Limb (tissue), 2 donors: ENCODE results near the gene PARD3B.

Experiments
- DNase-seq, 2 donors: peaks; one replicate each; pipeline ENCODE4 v3.0.0-alpha.2; 2016; ENCODE audit errors: extremely low spot score in 2 of 2

The PARD3B gene

DNA sequence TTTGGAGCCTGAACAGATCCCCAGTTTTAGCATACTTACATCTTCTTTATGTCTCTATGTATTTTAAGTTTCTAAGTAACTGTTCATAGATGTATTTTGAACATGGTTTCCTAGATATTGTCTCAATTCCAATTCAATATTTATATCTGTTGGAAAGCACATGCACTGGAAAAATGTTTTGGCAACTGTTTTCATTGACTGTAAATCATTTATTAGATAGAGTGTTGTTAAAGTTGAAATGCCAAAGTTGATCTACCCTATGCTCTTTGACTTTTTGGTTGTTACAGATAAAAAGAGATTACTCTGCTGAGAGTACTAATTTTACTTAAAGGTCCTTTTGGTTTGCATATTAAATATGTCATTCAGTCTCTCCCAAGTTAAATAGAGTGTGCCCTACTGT, 792.0 kb downstream of the PARD3B start:
- DNase-seq, result peak in 1 of 2 donors; percentile 43

DNA sequence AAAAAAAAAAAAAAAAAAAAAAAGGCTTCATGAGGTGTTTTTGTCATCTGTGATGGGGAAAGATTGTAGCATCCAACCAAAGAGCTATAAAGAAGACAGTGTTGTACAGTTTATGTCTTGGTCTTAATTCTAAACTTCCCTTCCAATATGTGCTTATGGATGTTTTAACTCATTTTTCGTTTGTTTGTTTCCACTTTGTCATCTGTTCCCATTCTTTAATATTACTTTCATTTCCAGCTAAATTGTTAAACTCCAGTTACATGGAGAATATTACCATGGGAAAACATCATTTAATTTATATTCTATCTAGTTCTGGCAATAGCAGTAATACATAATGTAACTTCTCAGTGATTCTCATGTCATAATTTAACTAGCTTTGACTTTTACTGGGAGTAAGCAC, 792.9 kb downstream of the PARD3B start:
- DNase-seq, result no peak

- no peak for DNase-seq
Observed at GRCh38 chr2:205343103-205343502, 797.8 kb downstream of the PARD3B start.

GRCh38 chr2:205346649-205347048, 801.4 kb downstream of the PARD3B start:
- DNase-seq, result no peak

- no peak for DNase-seq
Observed at GRCh38 chr2:205347899-205348298, 802.6 kb downstream of the PARD3B start.

DNA sequence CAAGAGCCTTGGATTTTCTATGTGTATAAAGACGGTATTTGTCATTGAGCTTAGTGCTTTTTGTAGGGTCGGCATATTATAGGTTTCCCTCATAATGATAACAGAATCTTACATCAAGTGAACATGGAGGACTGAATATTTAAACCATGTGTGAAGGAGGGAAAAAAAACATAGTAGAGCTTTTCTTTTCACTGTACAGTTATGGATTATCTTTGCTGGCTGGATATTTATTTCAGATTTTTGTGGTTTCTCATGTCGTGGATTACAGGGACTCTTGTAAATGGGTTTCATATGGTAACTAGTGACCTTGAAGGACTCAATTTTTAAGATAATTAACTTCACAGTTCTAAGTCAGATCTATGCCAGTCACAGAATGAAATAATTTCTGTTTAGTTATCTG, 806.8 kb downstream of the PARD3B start:
- DNase-seq, result no peak

DNA sequence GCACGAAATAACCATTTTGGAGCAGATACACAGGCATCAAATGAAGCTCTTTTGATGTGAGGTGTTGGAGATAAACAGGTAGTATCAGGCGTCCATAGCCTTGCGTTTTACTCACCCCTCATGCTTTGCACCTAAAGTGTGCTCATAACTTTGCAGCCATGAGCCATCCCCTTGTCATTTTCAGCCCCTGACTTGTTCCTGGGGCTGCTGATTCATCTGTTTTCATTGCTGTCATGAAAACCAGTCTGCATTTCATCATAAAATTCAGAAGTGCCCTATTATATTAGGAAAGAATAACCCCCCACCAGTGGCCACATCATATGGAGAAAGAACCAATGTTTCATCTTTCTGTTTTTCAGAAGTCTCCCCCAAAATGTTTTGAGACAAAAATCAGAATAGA, 807.3 kb downstream of the PARD3B start:
- no peak for DNase-seq

DNA sequence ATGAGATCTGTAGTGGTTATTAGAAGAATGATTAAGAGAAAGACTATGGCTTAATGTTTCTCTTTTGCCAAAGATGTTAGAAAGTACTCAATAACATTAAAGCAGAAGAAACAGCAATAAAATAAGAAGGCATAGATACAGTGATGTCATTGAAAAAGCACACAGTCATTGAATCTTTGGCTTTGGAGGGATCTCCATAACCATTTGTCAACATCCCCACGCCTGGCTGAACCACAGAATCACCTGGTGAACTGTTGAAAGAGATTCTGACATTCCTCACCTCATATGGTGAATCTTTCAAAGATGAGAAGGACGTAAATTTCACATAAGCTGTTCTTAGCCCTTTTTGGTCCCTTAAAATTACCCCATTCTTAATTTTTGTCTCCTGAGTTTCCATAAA, 812.5 kb downstream of the PARD3B start:
- no peak for DNase-seq

DNA sequence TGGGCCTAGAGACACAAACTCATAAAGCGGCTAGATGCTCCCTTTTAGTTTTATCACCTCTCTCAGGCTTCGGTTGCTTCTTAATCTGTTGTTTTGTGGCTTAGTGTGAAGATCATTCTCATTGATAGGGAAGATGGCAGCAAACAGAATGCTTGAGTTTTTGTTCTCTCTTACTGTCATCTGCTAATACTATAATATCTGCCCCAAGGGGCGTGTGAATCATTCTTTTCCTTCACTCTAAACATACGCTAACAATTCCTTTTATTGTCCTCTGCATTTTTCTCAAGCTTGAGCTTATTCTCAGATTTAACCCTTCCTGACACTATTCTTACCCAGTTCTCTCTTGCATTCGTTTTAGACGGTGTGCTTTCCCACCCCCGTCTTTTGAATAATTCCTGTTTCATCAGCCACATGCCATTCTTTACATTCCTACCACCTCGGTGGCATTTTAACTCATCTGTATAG, 813.1 kb downstream of the PARD3B start:
- DNase-seq, result no peak

DNA sequence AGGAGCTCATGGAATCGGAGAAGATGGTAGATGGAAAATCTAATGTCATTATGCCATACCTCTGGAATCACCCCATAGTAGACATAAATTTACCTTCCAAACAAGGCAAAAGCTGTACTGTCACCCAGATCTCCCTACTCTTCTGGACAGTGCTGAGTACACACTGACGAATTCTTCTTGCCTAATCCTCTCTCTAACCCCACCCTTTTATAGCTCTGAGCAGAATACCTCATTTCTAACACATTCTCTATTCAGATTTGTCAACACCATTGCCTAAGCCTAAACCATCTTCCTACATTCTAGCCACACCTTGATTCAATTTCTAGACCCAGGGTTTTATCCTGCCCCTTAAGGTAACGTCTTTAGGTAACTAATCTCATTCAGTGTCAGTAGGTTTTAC, 816.0 kb downstream of the PARD3B start:
- DNase-seq, result no peak

DNA sequence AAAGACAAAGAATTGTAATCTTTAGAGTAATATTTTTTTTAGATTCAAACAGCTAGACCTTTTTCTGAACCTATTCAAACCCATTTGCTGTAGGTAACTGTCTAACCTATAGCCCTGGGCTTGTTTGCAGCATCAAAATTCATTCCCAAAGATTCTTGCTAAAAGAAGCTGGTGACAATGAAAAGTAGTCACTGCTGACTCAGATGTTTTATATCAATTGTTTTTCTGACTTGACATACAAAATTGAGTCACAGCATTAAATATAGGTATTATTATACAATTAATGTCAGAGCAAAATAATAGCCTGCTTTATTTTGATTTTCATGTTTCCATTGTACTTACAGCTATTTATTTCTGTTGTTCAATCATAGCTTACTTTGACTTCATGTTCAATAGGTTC, 816.7 kb downstream of the PARD3B start:
- no peak for DNase-seq

- DNase-seq, result no peak
Observed at GRCh38 chr2:205364261-205364660, 819.0 kb downstream of the PARD3B start.

DNA sequence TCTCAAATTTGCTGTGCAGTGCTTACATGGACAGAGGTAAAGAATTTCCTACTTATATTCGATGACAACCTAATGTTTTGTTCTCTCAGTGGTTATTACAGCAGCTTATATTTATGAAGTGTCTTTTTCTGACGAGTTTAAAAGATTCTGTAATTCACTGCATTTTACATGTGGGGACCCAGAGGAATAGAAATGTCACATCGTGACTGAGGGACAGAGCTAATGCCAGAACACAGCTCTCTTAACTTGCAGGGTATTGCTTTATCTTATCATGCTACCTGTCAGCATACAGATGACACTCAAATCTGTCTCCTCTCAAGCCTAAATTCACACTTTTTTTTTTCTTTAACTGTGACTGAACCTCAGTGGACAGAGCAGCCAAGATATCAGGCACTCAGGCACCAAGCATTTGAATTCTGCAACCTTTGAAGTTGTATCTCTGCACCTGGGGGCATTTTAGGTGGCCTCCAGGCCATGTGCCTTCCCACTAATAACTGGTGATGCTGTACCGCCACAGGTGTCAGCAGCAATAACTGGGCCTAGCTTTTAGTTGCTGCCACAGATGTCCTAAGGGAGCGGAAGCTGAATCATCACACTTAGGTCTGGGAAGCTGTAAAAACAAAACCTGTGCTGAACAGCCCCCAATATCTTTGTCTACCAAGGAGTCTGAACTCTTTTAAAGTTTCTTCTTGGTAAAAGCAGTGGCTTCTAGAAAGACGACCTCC, 821.2 kb downstream of the PARD3B start:
- DNase-seq, result no peak

DNA sequence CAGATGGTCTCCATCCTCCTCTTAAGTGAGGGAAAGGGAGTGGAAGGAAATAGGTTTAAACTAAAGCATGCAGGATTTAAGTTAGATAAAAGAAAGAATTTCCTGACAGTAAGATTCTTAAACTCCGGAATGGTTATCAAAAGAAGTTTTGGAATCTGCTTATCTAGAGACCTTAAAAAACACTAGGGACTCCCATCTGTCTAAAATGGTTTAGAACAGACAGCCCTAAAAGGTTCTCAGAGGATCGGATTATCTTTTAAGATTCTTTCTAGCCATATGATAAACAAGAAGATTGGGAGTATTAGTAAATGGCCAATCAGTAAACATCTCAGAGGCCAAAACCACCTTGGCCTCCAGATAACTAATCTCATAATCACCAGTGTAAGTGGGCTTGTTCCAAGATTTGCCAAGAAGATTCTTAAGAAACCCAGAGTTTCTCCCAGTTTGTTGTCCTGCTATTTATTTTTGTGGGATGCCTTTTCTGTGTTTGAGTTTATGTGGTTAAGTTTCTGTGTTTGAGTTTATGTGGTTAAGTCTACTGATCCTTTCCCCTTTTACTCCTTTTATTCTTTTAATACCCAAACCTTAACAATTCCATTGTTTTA, 822.2 kb downstream of the PARD3B start:
- DNase-seq, result no peak

DNA sequence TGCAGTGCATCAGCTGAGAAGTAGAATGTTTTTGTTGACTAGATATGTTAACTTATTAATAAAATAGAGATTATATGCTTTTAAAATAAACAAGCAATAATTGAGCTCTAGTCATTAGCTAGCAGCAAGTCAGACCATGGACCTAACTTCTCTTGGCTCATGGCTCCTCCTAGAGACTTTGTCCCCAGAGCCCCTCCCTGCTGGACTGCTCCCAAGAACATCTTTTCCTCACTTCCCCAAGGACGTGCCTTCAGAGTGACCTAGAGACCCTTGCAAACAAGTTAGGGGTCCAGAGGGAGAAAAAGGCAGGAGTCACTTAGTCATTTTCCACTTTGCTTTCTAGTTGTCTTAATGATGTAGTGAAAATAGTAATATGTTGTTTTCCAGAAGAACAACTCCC, 824.5 kb downstream of the PARD3B start:
- DNase-seq, result no peak

- DNase-seq, result no peak
Observed at GRCh38 chr2:205370726-205371125, 825.5 kb downstream of the PARD3B start.

DNA sequence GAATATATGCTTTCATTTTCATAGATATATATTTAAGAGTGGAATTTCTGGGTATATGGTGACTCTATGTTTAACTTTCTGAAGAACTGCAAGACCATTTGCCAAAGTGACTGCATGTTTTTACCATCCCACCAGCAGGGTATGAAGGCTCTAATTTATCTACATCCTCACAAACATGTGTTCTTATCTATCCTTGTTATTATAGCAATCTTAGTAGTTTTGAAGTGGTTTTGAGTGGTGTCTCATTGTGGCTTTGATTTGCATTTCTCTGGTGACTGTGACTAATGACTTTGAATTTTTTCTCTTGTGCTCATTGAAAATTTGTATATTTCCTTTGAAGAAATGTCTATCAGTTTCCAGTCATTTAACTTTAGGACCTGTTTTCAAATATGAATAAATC, 826.9 kb downstream of the PARD3B start:
- DNase-seq, result no peak

GRCh38 chr2:205375461-205376448, 830.5 kb downstream of the PARD3B start:
- no peak for DNase-seq

DNA sequence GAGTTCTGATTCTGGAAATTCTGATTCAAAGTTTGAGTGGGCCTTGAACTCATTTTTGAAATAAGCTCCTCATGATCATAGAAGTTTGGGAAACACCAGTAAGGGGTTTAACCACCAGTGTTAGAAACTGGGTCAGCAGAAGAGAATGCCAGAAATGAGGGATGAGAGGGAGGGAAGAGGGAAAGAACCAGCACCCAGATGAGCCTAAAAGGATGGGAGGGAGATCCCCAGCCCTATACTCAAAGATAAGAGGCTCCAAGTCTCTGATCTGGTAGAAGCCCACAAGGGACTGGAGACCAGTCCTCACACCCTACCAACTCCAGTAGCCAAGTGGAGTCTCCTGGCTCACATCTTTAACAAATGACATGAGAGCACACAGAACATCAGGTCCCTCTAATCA, 832.0 kb downstream of the PARD3B start:
- no peak for DNase-seq

DNA sequence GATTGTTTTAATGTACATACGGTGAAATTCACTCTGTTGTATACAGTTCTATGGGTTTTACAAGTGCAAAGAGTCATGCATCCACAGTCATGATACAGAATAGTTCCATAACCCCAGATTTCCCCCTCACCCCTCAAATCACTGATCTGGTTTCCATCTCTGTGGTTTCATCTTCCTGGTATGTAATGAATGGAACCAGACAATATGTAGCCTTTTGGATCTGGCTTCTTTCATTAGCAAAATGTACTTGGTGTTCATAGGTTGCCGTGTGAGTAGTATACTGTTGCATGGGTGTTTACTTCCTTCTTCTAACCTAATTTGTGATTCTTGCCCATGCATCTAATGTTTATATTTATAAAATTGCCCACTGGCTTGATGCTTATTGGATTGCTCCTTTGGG, 838.3 kb downstream of the PARD3B start:
- no peak for DNase-seq

DNA sequence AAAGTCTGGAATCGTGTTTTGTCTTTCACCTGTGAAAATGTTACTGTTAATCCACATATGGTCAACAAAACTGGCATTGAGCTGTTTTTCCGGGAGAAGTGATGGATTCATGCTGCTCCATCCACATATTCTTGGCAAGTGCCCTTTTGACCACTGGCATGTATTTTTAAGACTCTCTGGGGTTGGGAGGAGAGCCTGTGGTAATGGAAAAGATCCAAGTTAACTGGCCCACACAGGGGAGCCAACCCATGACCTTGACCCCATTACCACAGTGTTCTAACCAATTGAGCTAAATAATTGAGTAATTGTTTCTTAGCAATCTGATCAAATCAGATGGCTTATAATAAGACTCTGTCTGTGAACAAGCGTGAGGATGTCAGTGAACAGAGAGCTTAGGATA, 840.8 kb downstream of the PARD3B start:
- DNase-seq, result no peak
